IMR-90 (cell line): ENCODE results near the gene ZDHHC17. TPM values are rescaled to one million over a fixed set of nuclear protein-coding genes. Genes with fewer than 3 reads are reported as not detected.

Experiments
- ATAC-seq: fragments of 200-7000 bp; cut with Tn5 transposase; 2 replicates; pipeline ENCODE4 v1.9.1; 2020; ENCODE audit warnings: low read depth, mild to moderate bottlenecking, moderate library complexity
- Bru-seq: library from RNA; stranded (reverse); fragments of 400-500 nt; gene quantifications from one replicate; lab custom pipeline; 2021; lab: Mats Ljungman, UMichigan
- BruChase-seq, 2 experiments: library from RNA; stranded (reverse); fragments of 400-500 nt; gene quantifications; one replicate each; lab custom pipeline; 2021; lab: Mats Ljungman, UMichigan
- BruUV-seq: library from RNA; stranded (reverse); fragments of 400-500 nt; replicated peaks from 2 replicates; lab custom pipeline; 2021; lab: Mats Ljungman, UMichigan
- CTCF ChIA-PET: fragments of 300-600 bp; formaldehyde crosslinking; extraction: SDS; loops from one replicate; lab custom pipeline; 2021; ENCODE audit warnings: antibody characterized with exemption; lab: Yijun Ruan, JAX
- POLR2A ChIA-PET: fragments of 300-600 bp; sonication (Branson Sonifier 250); formaldehyde crosslinking; loops from one replicate; lab custom pipeline; 2022; ENCODE audit warnings: antibody characterized with exemption; ENCODE audit not compliant: unreplicated experiment; lab: Charles Lee
- DNase-seq: peaks from one replicate; pipeline ENCODE4 v3.0.0; 2013
- H2AFZ ChIP-seq: replicated peaks from 2 replicates; pipeline ENCODE3; 2013; ENCODE audit warnings: low read length, mild to moderate bottlenecking; ENCODE audit not compliant: poor library complexity
- H2AK5ac ChIP-seq: 2 replicates; pipeline ENCODE4 v1.6.1; 2013; ENCODE audit warnings: low read depth, low read length, inconsistent platforms
- H2AK9ac ChIP-seq: replicated peaks from 2 replicates; pipeline ENCODE3; 2013; ENCODE audit warnings: mild to moderate bottlenecking, low read depth, low read length, moderate library complexity; ENCODE audit not compliant: poor library complexity
- H2BK120ac ChIP-seq: 2 replicates; pipeline ENCODE4 v1.6.1; 2013; ENCODE audit warnings: low read depth, low read length, inconsistent platforms
- H2BK15ac ChIP-seq: 3 replicates; pipeline ENCODE4 v1.6.1; 2013; ENCODE audit warnings: low read depth, low read length, inconsistent platforms
- H2BK20ac ChIP-seq: 2 replicates; pipeline ENCODE4 v1.6.1; 2013; ENCODE audit warnings: low read depth, mild to moderate bottlenecking, inconsistent platforms, low read length, moderate library complexity
- H2BK5ac ChIP-seq: 2 replicates; pipeline ENCODE4 v1.6.1; 2013; ENCODE audit warnings: mild to moderate bottlenecking, low read depth, low read length, inconsistent platforms; ENCODE audit not compliant: poor library complexity, severe bottlenecking
- H3K14ac ChIP-seq: replicated peaks from 2 replicates; pipeline ENCODE4 v1.6.1; 2013; ENCODE audit warnings: low read depth, low read length, inconsistent platforms
- H3K18ac ChIP-seq: 2 replicates; pipeline ENCODE4 v1.6.1; 2013; ENCODE audit warnings: low read depth, low read length, control low read depth
- H3K23ac ChIP-seq: 2 replicates; pipeline ENCODE4 v1.6.1; 2013; ENCODE audit warnings: low read depth, low read length, inconsistent platforms
- H3K27ac ChIP-seq: 2 replicates; pipeline ENCODE4 v1.5.1; 2013; ENCODE audit warnings: mild to moderate bottlenecking, control low read depth, low read length; ENCODE audit not compliant: insufficient read depth
- H3K27me3 ChIP-seq: 2 replicates; pipeline ENCODE4 v1.6.1; 2013; ENCODE audit warnings: low read length; ENCODE audit not compliant: control insufficient read depth, insufficient read depth
- H3K36me3 ChIP-seq: 2 replicates; pipeline ENCODE4 v1.6.1; 2013; ENCODE audit warnings: low read length, mixed read lengths; ENCODE audit not compliant: control insufficient read depth, insufficient read depth
- H3K4ac ChIP-seq: 2 replicates; pipeline ENCODE4 v1.6.1; 2013; ENCODE audit warnings: low read depth, low read length, inconsistent platforms
- H3K4me1 ChIP-seq: 2 replicates; pipeline ENCODE4 v1.6.1; 2013; ENCODE audit warnings: low read length, mixed read lengths; ENCODE audit not compliant: control insufficient read depth, insufficient read depth
- H3K4me2 ChIP-seq: 2 replicates; pipeline ENCODE4 v1.6.1; 2013; ENCODE audit warnings: low read depth, mild to moderate bottlenecking, control low read depth, low read length, moderate library complexity
- H3K4me3 ChIP-seq: 2 replicates; pipeline ENCODE4 v1.5.1; 2013; ENCODE audit warnings: low read depth, mild to moderate bottlenecking, control low read depth, low read length, moderate library complexity; ENCODE audit not compliant: insufficient read depth
- H3K56ac ChIP-seq: 2 replicates; pipeline ENCODE4 v1.6.1; 2013; ENCODE audit warnings: low read length, inconsistent platforms; ENCODE audit not compliant: insufficient read depth; ENCODE audit errors: extremely low read depth
- H3K79me1 ChIP-seq, 2 experiments: 2 replicates each; pipeline ENCODE4 v1.6.1; 2013; ENCODE audit warnings: low read length in 2 of 2, inconsistent platforms in 1 of 2, low read depth in 1 of 2
- H3K9ac ChIP-seq: 2 replicates; pipeline ENCODE4 v1.6.1; 2013; ENCODE audit warnings: low read depth, low read length, control low read depth
- H3K9me1 ChIP-seq: 2 replicates; pipeline ENCODE4 v1.6.1; 2013; ENCODE audit warnings: low read length, inconsistent platforms; ENCODE audit not compliant: insufficient read depth
- H3K9me3 ChIP-seq: 2 replicates; pipeline ENCODE4 v1.6.1; 2013; ENCODE audit warnings: low read length; ENCODE audit not compliant: control insufficient read depth, insufficient read depth
- H4K20me1 ChIP-seq: 2 replicates; pipeline ENCODE4 v1.6.1; 2013; ENCODE audit warnings: low read length, inconsistent platforms; ENCODE audit not compliant: insufficient read depth
- H4K5ac ChIP-seq: 2 replicates; pipeline ENCODE4 v1.6.1; 2013; ENCODE audit warnings: mild to moderate bottlenecking, low read depth, low read length, control low read depth
- H4K8ac ChIP-seq, 2 experiments: 2 replicates each; pipeline ENCODE4 v1.6.1; 2013; ENCODE audit warnings: low read depth in 2 of 2, low read length in 2 of 2, control low read depth in 1 of 2, inconsistent platforms in 1 of 2
- H4K91ac ChIP-seq: 2 replicates; pipeline ENCODE4 v1.6.1; 2013; ENCODE audit warnings: low read depth, low read length, inconsistent platforms; ENCODE audit not compliant: insufficient read depth
- BHLHE40 ChIP-seq: fragments of 150-350 bp; IDR thresholded peaks from 2 replicates; pipeline ENCODE4 v1.6.1; 2016; ENCODE audit warnings: mild to moderate bottlenecking, low read depth, low read length
- CEBPB ChIP-seq: IDR thresholded peaks from 2 replicates; pipeline ENCODE4 v1.6.1; 2012; ENCODE audit warnings: low read depth, low read length, improper control_type of control experiment
- ELK1 ChIP-seq: fragments of 150-350 bp; IDR thresholded peaks from 2 replicates; pipeline ENCODE4 v1.6.1; 2016; ENCODE audit warnings: low read depth, mild to moderate bottlenecking, low read length, moderate library complexity, borderline replicate concordance
- FOS ChIP-seq: fragments of 150-350 bp; IDR thresholded peaks from 2 replicates; pipeline ENCODE4 v1.6.1; 2016; ENCODE audit warnings: low read depth, low read length
- MAFK ChIP-seq: IDR thresholded peaks from 2 replicates; pipeline ENCODE4 v1.6.1; 2012; ENCODE audit warnings: low read depth, low read length, improper control_type of control experiment
- MAZ ChIP-seq: IDR thresholded peaks from 2 replicates; pipeline ENCODE4 v1.6.1; 2012; ENCODE audit warnings: low read depth, mild to moderate bottlenecking, low read length, improper control_type of control experiment, moderate library complexity, borderline replicate concordance
- MXI1 ChIP-seq: IDR thresholded peaks from 2 replicates; pipeline ENCODE4 v1.6.1; 2012; ENCODE audit warnings: low read depth, mild to moderate bottlenecking, low read length, moderate library complexity, borderline replicate concordance
- NFE2L2 ChIP-seq: fragments of 150-350 bp; IDR thresholded peaks from 2 replicates; pipeline ENCODE4 v1.6.1; 2016; ENCODE audit warnings: low read depth, mild to moderate bottlenecking, low read length
- POLR2A ChIP-seq: IDR thresholded peaks from 2 replicates; pipeline ENCODE4 v1.6.1; 2012; ENCODE audit warnings: mild to moderate bottlenecking, low read depth, low read length
- RFX5 ChIP-seq: IDR thresholded peaks from 2 replicates; pipeline ENCODE4 v1.8.0; 2012; ENCODE audit warnings: low read depth, mild to moderate bottlenecking, low read length, moderate library complexity
- USF2 ChIP-seq: fragments of 150-350 bp; IDR thresholded peaks from 2 replicates; pipeline ENCODE4 v1.6.1; 2017; ENCODE audit warnings: mild to moderate bottlenecking, antibody characterized with exemption, low read length, low read depth
- WGBS, 2 experiments: methylation state at CpG; one replicate each; pipeline versions ENCODE4 v1.1.5 to v1.1.7; 2013; ENCODE audit warnings: missing lambda C conversion rate in 2 of 2; ENCODE audit not compliant: insufficient read length in 1 of 2; ENCODE audit errors: extremely low coverage in 2 of 2; 5-methylcytosine and 5-hydroxymethylcytosine counted together
- dilution Hi-C: fragments of 300-500 bp; cut with HindIII; formaldehyde crosslinking; loops from one replicate; pipeline ENCODE4 v1.14.3; 2018; ENCODE audit warnings: low sequenced_read_pairs; ENCODE audit not compliant: unreplicated experiment
- in situ Hi-C: fragments of 300-500 bp; cut with MboI; formaldehyde crosslinking; loops from 3 replicates; pipeline ENCODE4 v1.14.3; 2019; ENCODE audit warnings: low sequenced_read_pairs, inconsistent platforms, mixed read lengths
- intact Hi-C: fragments of 100-400 bp; cut with micrococcal nuclease; formaldehyde crosslinking; loops from 2 replicates; pipeline ENCODE4 v1.10.0; 2022
- long read RNA-seq: library from polyadenylated mRNA; unstranded; transcript quantifications from one replicate; pipeline ENCODE4 v2.0.0, GENCODE V29; 2021; ENCODE audit not compliant: unreplicated experiment
- polyA plus RNA-seq, 3 experiments: library from polyadenylated mRNA; depleted of rRNA; stranded (reverse); fragments of >200 nt; gene quantifications; 2 replicates each; pipeline ENCODE4 v1.2.3, GENCODE V29; 2012; ENCODE audit warnings: low replicate concordance in 1 of 3
- total RNA-seq: library from RNA; depleted of rRNA; stranded (reverse); fragments of >200 nt; gene quantifications from 2 replicates; pipeline ENCODE4 v1.2.3, GENCODE V29; 2012; rRNA removed

Gene ZDHHC17
- total RNA-seq (86.4 and 125 TPM in 2 replicates), polyA plus RNA-seq (2012; rRNA removed) (23.3 and 24.8 TPM in 2 replicates), Bru-seq, nascent RNA (percentile 87 among the genes with signal in this experiment), BruChase-seq, experiment 1, labeled RNA remaining after a 6-hour chase (percentile 76 among the genes with signal in this experiment), BruChase-seq, experiment 2, labeled RNA remaining after a 2-hour chase (percentile 78 among the genes with signal in this experiment)
- 3.4 and 4.4 TPM in 2 replicates for polyA plus RNA-seq (2012; cell fraction: cytosol; rRNA removed)
- 13.2 and 134 TPM in 2 replicates for polyA plus RNA-seq (2012; cell fraction: nucleus; rRNA removed; ENCODE audit: low replicate concordance)
- long read RNA-seq, full-length matches to known transcripts, result 8 of 16 reads
- long read RNA-seq, partial matches to known transcripts, result 4 of 16 reads
- long read RNA-seq, other reads (novel, unspliced or antisense), result 4 of 16 reads

- H3K4me2 ChIP-seq, result peak within 1 kb of the TSS; percentile 100
- H2BK5ac ChIP-seq, result peak within 1 kb of the TSS; percentile 99
- H2AFZ ChIP-seq, result peak within 1 kb of the TSS; percentile 99
- peak within 1 kb of the TSS; percentile 95 for H2AK5ac ChIP-seq
- H3K27me3 ChIP-seq, result no peaks in the 10 kb centered on the region
- H4K5ac ChIP-seq, result peak within 1 kb of the TSS; percentile 100
- H3K4ac ChIP-seq, result peak within 1 kb of the TSS; percentile 100
- peak within 1 kb of the TSS; percentile 99 for H4K91ac ChIP-seq
- ATAC-seq, result peak; percentile 94
- intact Hi-C loops, result loop anchor here (5.0 kb wide), 2 partner anchors 47 to 82 kb away; no protein-coding TSS in a partner anchor
- H2BK20ac ChIP-seq, result peak within 1 kb of the TSS; percentile 89
- peaks cover 29% of the 10 kb centered on the region for H4K20me1 ChIP-seq
- DNase-seq, result peak; percentile 92
- peak within 1 kb of the TSS; percentile 98; the same call in 2 of the 3 replicates for H2BK15ac ChIP-seq
- peaks cover 2% of the 10 kb centered on the region for H3K4me1 ChIP-seq
- peak within 1 kb of the TSS; percentile 100 for H3K9ac ChIP-seq
- 1% methylated on average over 21 of the region's 93 CpGs; no CpG with 5 or more reads in 1 of the 2 experiments for WGBS, 2 experiments
- peak within 1 kb of the TSS; percentile 99 for H2BK120ac ChIP-seq
- H3K27ac ChIP-seq, result peak within 1 kb of the TSS; percentile 100
- in situ Hi-C loops, result no loop called here
- H3K36me3 ChIP-seq, result no peaks in the 10 kb centered on the region
- TF ChIP-seq CEBPB (no peak), POLR2A (peak; percentile 79), BHLHE40 (no peak), MAFK (no peak), MAZ (peak; percentile 92), NFE2L2 (no peak), MXI1 (0 out of 2 replicates have a peak, but pooled peaks have one; percentile 20), FOS (0 out of 2 replicates have a peak, but pooled peaks have one; percentile 1), USF2 (no peak; the same call in none of the 2 replicates), ELK1 (no peak), RFX5 (no peak)
- CTCF ChIA-PET, result interaction anchor here (0.7 to 0.9 kb wide), 2 partner anchors 50 to 247 kb away, joined by 3 read pairs; no protein-coding TSS in a partner anchor
- H3K9me1 ChIP-seq, result peaks cover 7% of the 10 kb centered on the region
- POLR2A ChIA-PET, result interaction anchor here (0.5 to 1.0 kb wide), 4 partner anchors 14 to 676 kb away, joined by 3 to 6 read pairs (median 3); no protein-coding TSS in a partner anchor
- peak within 1 kb of the TSS; percentile 97 for H3K56ac ChIP-seq
- H3K14ac ChIP-seq, result peak within 1 kb of the TSS; percentile 100
- peak within 1 kb of the TSS; percentile 100 for H3K23ac ChIP-seq
- H4K8ac ChIP-seq, result peak within 1 kb of the TSS; percentile 94 to 98
- H3K18ac ChIP-seq, result peak within 1 kb of the TSS; percentile 99
- dilution Hi-C loops, result no loop called here
- no peaks in the 10 kb centered on the region for H3K9me3 ChIP-seq
- H3K4me3 ChIP-seq, result peak within 1 kb of the TSS; percentile 96
- H2AK9ac ChIP-seq, result peak within 1 kb of the TSS; percentile 92
- H3K79me1 ChIP-seq, result peaks cover 14 to 54% of the 10 kb centered on the region in 2 experiments
- BruUV-seq, result no TSS peak
Observed at GRCh38 chr12:76763746-76764675, at the start of gene ZDHHC17. ZDHHC17 (plus strand) TSS chr12:76764115; CDS start chr12:76764237, 122 bp downstream.
